Measurements from ENCODE around the gene HSBP1L1.
A peak's percentile ranks its signal among the peaks of the same experiment; 100 is the strongest.

The HSBP1L1 gene

GRCh38 chr18:79947054-79947755 lies 17.2 kb upstream of the HSBP1L1 start:
- peaks cover 20% of the 10 kb centered on the region for H3K36me3 ChIP-seq (ENCODE audit: insufficient read depth, insufficient read length, low read length)
- no peak overlapping the region for H3K4me3 ChIP-seq (ENCODE audit: insufficient read length, low read depth)
- DNase-seq (ENCODE audit: low read depth, low spot score) = no peak
- no peak overlapping the region for H3K9ac ChIP-seq (ENCODE audit: insufficient read length, low read depth)
- H3K27me3 ChIP-seq (ENCODE audit: insufficient read depth, insufficient read length) = peaks cover 30% of the 10 kb centered on the region
- H3K9me3 ChIP-seq (ENCODE audit: insufficient read depth, low read length) = no peaks in the 10 kb centered on the region
- peaks cover 20% of the 10 kb centered on the region for H3K4me1 ChIP-seq (ENCODE audit: insufficient read depth, insufficient read length)
- TF ChIP-seq SUZ12 (IDR thresholded peaks at IDR 0.05; ENCODE audit: extremely low read depth, insufficient read depth, insufficient read length) = no peak
- TF ChIP-seq YY1 (IDR thresholded peaks at IDR 0.05; ENCODE audit: insufficient read depth, insufficient read length) = no peak
- TF ChIP-seq ZNF274 (IDR thresholded peaks at IDR 0.05; ENCODE audit: low read depth, low read length) = no peak

GRCh38 chr18:79947881-79948610 lies 16.4 kb upstream of the HSBP1L1 start:
- Histone ChIP-seq H3K36me3 (ENCODE audit: insufficient read depth, insufficient read length, low read length) (peaks cover 13% of the 10 kb centered on the region), H3K27me3 (ENCODE audit: insufficient read depth, insufficient read length) (peaks cover 38% of the 10 kb centered on the region), H3K4me1 (ENCODE audit: insufficient read depth, insufficient read length) (peaks cover 21% of the 10 kb centered on the region), H3K4me3 (ENCODE audit: insufficient read length, low read depth) (no peak overlapping the region), H3K9ac (ENCODE audit: insufficient read length, low read depth) (no peak overlapping the region), H3K9me3 (ENCODE audit: insufficient read depth, low read length) (no peaks in the 10 kb centered on the region)
- TF ChIP-seq ZNF274 (IDR thresholded peaks at IDR 0.05; ENCODE audit: low read depth, low read length) = no peak
- TF ChIP-seq YY1 (IDR thresholded peaks at IDR 0.05; ENCODE audit: insufficient read depth, insufficient read length) = no peak
- no peak for TF ChIP-seq SUZ12 (IDR thresholded peaks at IDR 0.05; ENCODE audit: extremely low read depth, insufficient read depth, insufficient read length)
- no peak for DNase-seq (ENCODE audit: low read depth, low spot score)

DNA sequence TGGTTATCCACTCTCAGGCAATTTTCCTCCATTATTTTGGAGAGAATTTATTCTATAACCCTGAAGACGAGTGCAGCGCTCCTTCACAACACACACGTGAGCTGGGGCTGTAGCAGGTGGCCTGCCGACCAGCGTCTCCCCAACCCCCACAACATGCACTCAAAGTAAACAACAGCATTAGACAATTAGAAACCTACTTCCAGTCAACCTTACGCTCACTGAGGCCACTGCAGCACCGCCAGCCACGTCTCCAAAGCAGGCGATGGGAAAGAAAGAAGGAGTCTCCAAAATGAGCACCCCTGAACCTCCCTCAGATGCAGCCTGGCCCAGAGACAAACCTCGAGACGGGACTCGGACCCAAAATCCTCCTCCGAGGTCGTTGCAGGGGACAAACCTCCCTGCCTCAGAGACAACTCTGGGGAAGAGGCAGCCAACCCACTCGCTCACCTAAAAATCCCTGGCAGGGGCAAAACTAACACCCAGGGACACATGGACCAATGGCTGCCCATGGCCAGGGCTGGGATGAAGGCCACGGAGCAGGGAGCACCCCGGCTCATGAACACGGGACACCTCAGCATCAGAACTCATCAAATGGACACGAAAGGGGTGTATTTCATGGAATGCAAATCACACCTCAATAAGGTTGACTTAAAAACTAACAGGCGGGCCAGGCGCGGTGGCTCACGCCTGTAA lies 15.6 kb upstream of the HSBP1L1 start:
- Histone ChIP-seq H3K4me1 (ENCODE audit: insufficient read depth, insufficient read length) (peaks cover 22% of the 10 kb centered on the region), H3K9me3 (ENCODE audit: insufficient read depth, low read length) (no peaks in the 10 kb centered on the region), H3K27me3 (ENCODE audit: insufficient read depth, insufficient read length) (peaks cover 46% of the 10 kb centered on the region), H3K9ac (ENCODE audit: insufficient read length, low read depth) (no peak overlapping the region), H3K36me3 (ENCODE audit: insufficient read depth, insufficient read length, low read length) (peaks cover 9% of the 10 kb centered on the region), H3K4me3 (ENCODE audit: insufficient read length, low read depth) (no peak overlapping the region)
- TF ChIP-seq YY1 (IDR thresholded peaks at IDR 0.05; ENCODE audit: insufficient read depth, insufficient read length) = no peak
- TF ChIP-seq ZNF274 (IDR thresholded peaks at IDR 0.05; ENCODE audit: low read depth, low read length) = no peak
- TF ChIP-seq SUZ12 (IDR thresholded peaks at IDR 0.05; ENCODE audit: extremely low read depth, insufficient read depth, insufficient read length) = no peak
- DNase-seq (ENCODE audit: low read depth, low spot score) = no peak

DNA sequence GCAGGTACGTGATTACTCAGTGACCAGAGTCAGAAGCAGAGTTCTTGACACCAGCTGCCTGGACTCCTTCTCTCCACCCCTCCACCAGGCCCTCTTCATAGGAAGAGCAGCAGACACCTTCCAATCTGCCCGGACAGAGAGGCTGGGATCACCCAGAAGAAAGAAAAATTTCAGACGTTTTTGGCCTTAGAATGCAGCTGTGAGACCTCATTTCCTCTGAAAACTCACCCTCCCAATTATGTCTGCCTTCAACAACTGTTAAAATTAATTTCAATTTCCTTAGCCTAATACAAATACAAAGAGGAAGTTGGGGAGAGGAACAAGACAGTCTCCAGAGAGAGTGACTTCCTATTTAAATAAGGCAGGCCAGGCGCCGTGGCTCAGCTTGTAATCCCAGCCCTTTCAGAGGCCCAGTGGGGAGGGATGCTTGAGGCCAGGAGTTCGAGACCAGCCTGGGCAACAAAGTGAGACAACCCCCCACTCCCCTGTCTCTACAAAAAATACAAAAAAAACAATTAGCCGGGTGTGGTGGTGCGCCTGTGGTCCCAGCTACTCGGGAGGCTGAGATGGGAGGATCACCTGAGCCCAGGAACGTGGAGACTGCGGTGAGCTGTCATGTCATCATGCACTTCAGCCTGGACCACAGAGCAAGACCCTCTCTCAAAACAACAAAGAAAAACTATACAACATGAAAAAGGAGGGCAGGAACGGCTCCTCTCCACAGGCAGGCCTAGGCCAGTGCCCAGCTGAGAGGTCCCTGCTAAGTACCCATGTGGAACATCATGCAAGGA lies 14.6 kb upstream of the HSBP1L1 start:
- H3K9me3 ChIP-seq (ENCODE audit: insufficient read depth, low read length) = no peaks in the 10 kb centered on the region
- peaks cover 57% of the 10 kb centered on the region for H3K27me3 ChIP-seq (ENCODE audit: insufficient read depth, insufficient read length)
- H3K9ac ChIP-seq (ENCODE audit: insufficient read length, low read depth) = peak overlapping the region; percentile 89
- no peak for DNase-seq (ENCODE audit: low read depth, low spot score)
- peaks cover 17% of the 10 kb centered on the region for H3K4me1 ChIP-seq (ENCODE audit: insufficient read depth, insufficient read length)
- peaks cover 9% of the 10 kb centered on the region for H3K36me3 ChIP-seq (ENCODE audit: insufficient read depth, insufficient read length, low read length)
- peak overlapping the region; percentile 86 for H3K4me3 ChIP-seq (ENCODE audit: insufficient read length, low read depth)
- TF ChIP-seq SUZ12 (IDR thresholded peaks at IDR 0.05; ENCODE audit: extremely low read depth, insufficient read depth, insufficient read length) = no peak
- no peak for TF ChIP-seq ZNF274 (IDR thresholded peaks at IDR 0.05; ENCODE audit: low read depth, low read length)
- no peak for TF ChIP-seq YY1 (IDR thresholded peaks at IDR 0.05; ENCODE audit: insufficient read depth, insufficient read length)

- DNase-seq (ENCODE audit: low read depth, low spot score) = no peak
These were observed 13.7 kb upstream of the HSBP1L1 start for GRCh38 chr18:79950515-79951341.

More at GRCh38 chr18:79950515-79951341, 13.7 kb upstream of the HSBP1L1 start:
- H3K9me3 ChIP-seq (ENCODE audit: insufficient read depth, low read length) = no peaks in the 10 kb centered on the region
- H3K27me3 ChIP-seq (ENCODE audit: insufficient read depth, insufficient read length) = peaks cover 65% of the 10 kb centered on the region
- H3K4me3 ChIP-seq (ENCODE audit: insufficient read length, low read depth) = peak overlapping the region; percentile 86
- H3K9ac ChIP-seq (ENCODE audit: insufficient read length, low read depth) = peak overlapping the region; percentile 89
- TF ChIP-seq SUZ12 (IDR thresholded peaks at IDR 0.05; ENCODE audit: extremely low read depth, insufficient read depth, insufficient read length) (no peak), ZNF274 (IDR thresholded peaks at IDR 0.05; ENCODE audit: low read depth, low read length) (no peak), YY1 (IDR thresholded peaks at IDR 0.05; ENCODE audit: insufficient read depth, insufficient read length) (no peak)
- H3K36me3 ChIP-seq (ENCODE audit: insufficient read depth, insufficient read length, low read length) = peaks cover 9% of the 10 kb centered on the region
- H3K4me1 ChIP-seq (ENCODE audit: insufficient read depth, insufficient read length) = peaks cover 8% of the 10 kb centered on the region

Data from NT2/D1 (cell line).